IMR-90 (cell line): Measurements from ENCODE around the gene AK3. TPM values are rescaled to one million over a fixed set of nuclear protein-coding genes. Genes with fewer than 3 reads are reported as not detected.

ENCODE experiments used
- polyA plus RNA-seq, 3 experiments: library from polyadenylated mRNA; depleted of rRNA; stranded (reverse); fragments of >200 nt; gene quantifications; 2 replicates each; pipeline ENCODE4 v1.2.3, GENCODE V29; 2012; ENCODE audit warnings: low replicate concordance in 1 of 3
- total RNA-seq: library from RNA; depleted of rRNA; stranded (reverse); fragments of >200 nt; gene quantifications from 2 replicates; pipeline ENCODE4 v1.2.3, GENCODE V29; 2012; rRNA removed

The AK3 gene
- total and polyA plus RNA-seq, 2 of the 4 experiments (the other 2 are of a cell fraction) = 24.7 to 26.2 TPM

Other genes starting within 250 kb of the AK3 start
- gene PLPP6, start 78.9 kb downstream of the AK3 start, total RNA-seq = 3.3 and 3.4 TPM in 2 replicates
- 5.3 and 5.9 TPM in 2 replicates for gene PLPP6, start 78.9 kb downstream of the AK3 start, polyA plus RNA-seq (2012; rRNA removed)
- 0.18 and 0.28 TPM in 2 replicates for gene SPATA6L, start 74.7 kb downstream of the AK3 start, total RNA-seq
- gene SPATA6L, start 74.7 kb downstream of the AK3 start, polyA plus RNA-seq (2012; rRNA removed) = 0.60 and 0.84 TPM in 2 replicates
- gene CDC37L1, start 61.6 kb downstream of the AK3 start, total RNA-seq = 6.6 and 12.8 TPM in 2 replicates
- gene CDC37L1, start 61.6 kb downstream of the AK3 start, polyA plus RNA-seq (2012; rRNA removed) = 6.5 and 7.3 TPM in 2 replicates
- gene RCL1, start 51.7 kb upstream of the AK3 start, total RNA-seq = 13.8 and 14.7 TPM in 2 replicates
- 11.4 and 12.3 TPM in 2 replicates for gene RCL1, start 51.7 kb upstream of the AK3 start, polyA plus RNA-seq (2012; rRNA removed)
- gene JAK2, start 244.1 kb upstream of the AK3 start, total RNA-seq = 6.1 and 7.2 TPM in 2 replicates
- 1.6 and 2.3 TPM in 2 replicates for gene JAK2, start 244.1 kb upstream of the AK3 start, polyA plus RNA-seq (2012; rRNA removed)